K562 treated with DMSO at 1 percent for 48 hours (cell line): ENCODE results near the gene PADI4. TPM values are rescaled to one million over a fixed set of nuclear protein-coding genes. Genes with fewer than 3 reads are reported as not detected.

Source experiments
- total RNA-seq: library from RNA; unstranded; fragments of 300-600 nt; gene quantifications from 2 replicates; pipeline ENCODE4 v1.2.3, GENCODE V29; 2022; ENCODE audit warnings: low replicate concordance; ENCODE audit errors: extremely low read depth

Gene PADI4
- not detected in 2 replicates for total RNA-seq

GRCh38 chr1:17307946-17308345 is at the start of gene PADI4:
Gene PADI4, plus strand, starts transcription at chr1:17308197. Its CDS starts 26 bp downstream, at chr1:17308223.

GRCh38 chr1:17371896-17372295 is 63.9 kb downstream of the PADI4 start, which contains the start of gene PADI6:
Gene PADI6, plus strand, starts transcription at chr1:17372196. Its CDS starts 50 bp downstream, at chr1:17372246.

Other genes starting within 250 kb of the PADI4 start
- not detected in 2 replicates for gene PADI2, start 188.7 kb upstream of the PADI4 start, total RNA-seq
- gene PADI1, start 103.1 kb upstream of the PADI4 start, total RNA-seq: not detected in 2 replicates
- gene PADI3, start 59.1 kb upstream of the PADI4 start, total RNA-seq: not detected in 2 replicates
- not detected in 2 replicates for gene PADI6, start 64.0 kb downstream of the PADI4 start, total RNA-seq
- 388 TPM in 1 of 2 replicates, not detected in the other for gene RCC2, start 131.5 kb downstream of the PADI4 start, total RNA-seq
- not detected in 2 replicates for gene ARHGEF10L, start 231.5 kb downstream of the PADI4 start, total RNA-seq